Skin epidermis (tissue), 12 donors: ENCODE data around the gene PLA2G1B.
A peak's percentile ranks its signal among the peaks of the same experiment; 100 is the strongest.
"Not testable (repeated sequence)": the region's sequence is repeated elsewhere in the genome, so short reads cannot be mapped to it uniquely, and the experiment has no call there.

Source experiments
- H3K27ac ChIP-seq, 21 experiments: fragments of 200-600 bp; sonication (generic) in 11 of 21; one replicate each; pipeline ENCODE4 v1.5.0; 2020; ENCODE audit warnings: mild to moderate bottlenecking in 3 of 21, inconsistent platforms in 2 of 21, moderate library complexity in 2 of 21
- H3K4me3 ChIP-seq, 7 experiments: fragments of 200-600 bp; sonication (generic) in 2 of 7; one replicate each; pipeline ENCODE4 v1.5.0; 2020; ENCODE audit warnings: inconsistent platforms in 2 of 7, mild to moderate bottlenecking in 2 of 7, moderate library complexity in 1 of 7

PLA2G1B gene

DNA sequence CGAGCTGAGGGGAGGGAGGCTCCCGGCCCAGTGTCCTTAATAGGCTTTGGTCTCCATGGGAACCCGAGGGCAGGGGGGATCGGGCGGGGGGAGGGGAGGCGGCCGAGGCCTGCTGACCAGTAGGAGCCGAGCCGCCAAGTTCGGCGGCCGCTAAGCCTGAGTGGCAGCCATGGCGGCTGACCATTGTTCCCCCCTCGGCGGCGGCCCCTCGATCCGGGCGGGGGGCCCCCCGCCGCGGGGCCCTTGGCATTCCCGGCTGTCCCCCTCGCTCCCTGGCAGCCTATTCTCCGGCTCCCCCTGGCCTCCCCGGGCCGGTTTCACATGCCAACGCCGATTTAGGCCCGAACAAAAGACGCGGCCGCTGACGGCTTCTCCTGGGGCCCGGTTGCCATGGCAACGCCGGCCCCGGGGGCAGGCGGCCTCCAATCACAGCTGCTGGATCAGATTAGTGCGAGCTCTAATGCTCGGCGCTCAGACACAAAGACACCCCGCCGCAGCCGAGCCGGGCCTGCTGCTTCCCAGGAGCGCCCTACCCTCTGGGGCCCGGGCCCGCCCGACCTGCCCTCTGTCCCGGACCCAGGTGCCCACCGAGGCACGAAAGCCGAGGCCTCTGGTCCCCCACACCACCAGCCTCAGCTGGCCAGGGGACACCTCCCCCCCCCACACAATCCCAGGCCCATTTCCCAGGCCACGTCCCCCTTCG is 34.1 kb upstream of the PLA2G1B start:
- peak overlapping the region in 2 of 7 experiments; percentile 16 to 19 for H3K4me3 ChIP-seq

GRCh38 chr12:120359128-120359527 is 31.5 kb upstream of the PLA2G1B start:
- no peak overlapping the region for H3K27ac ChIP-seq

More for the DNA sequence above, 34.1 kb upstream of the PLA2G1B start:
- peak overlapping the region in 4 of 21 experiments; percentile 24 to 77 (median 59) for H3K27ac ChIP-seq

DNA sequence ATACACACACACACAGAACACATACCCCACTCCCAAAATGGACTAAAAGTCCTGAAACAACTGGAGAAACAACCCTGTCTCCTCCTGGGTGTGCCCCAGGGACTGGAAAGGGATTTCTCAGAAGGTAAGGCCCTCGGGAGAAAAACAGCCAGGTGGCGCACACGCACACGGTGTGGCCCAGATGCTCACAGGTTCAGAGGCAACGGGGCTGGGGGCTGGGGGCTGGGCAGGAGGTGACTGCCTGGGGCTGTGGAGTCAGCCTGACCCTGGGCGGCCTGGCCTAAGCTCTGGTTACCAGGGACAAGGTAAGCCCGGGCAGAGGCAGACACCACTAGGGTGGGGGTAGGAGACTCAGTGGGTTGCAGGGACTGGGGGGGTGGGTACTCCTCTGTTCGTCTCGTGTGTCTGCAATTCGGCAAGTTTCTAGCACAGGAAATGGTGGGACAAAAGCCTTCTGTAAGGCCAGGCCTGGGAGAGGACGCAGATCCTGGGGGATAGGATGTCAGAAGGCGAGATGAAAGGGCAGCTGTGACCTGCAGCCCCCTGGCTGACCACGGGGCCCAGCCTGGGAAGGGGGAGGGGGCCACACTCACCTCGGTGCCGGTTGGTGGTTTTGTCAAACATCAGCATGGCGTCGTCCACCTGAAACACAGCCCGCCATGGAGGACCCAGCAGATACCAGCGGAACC is 31.0 kb upstream of the PLA2G1B start:
- H3K27ac ChIP-seq: no peak overlapping the region
- H3K4me3 ChIP-seq: no peak overlapping the region

More at GRCh38 chr12:120359128-120359527, 31.5 kb upstream of the PLA2G1B start:
- H3K4me3 ChIP-seq: no peak overlapping the region

GRCh38 chr12:120357104-120357503 is 29.5 kb upstream of the PLA2G1B start:
- Histone ChIP-seq H3K4me3 (no peak overlapping the region), H3K27ac (no peak overlapping the region)

DNA sequence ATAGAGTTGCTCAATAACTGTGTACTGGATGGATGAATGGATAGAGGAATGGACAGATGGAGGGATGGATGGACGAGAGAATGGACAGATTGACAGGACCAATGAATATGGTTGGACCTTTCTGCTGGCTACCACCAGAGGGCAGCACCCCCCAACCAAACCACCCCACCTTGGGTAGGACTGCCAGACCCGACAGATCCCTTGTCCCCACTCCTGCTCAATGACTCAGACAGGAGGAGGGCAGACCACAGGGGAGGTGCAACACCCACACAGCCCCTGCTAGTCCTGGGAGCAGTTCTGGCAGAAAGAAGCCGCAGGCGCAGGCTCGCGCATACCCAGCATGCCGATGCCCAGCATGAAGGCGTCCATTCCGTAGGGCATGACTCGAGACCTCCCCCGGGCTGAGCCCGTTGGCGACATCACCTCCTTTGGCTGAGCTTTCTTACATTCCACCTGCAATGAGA is 29.0 kb upstream of the PLA2G1B start:
- H3K4me3 ChIP-seq: no peak overlapping the region
- H3K27ac ChIP-seq: no peak overlapping the region

DNA sequence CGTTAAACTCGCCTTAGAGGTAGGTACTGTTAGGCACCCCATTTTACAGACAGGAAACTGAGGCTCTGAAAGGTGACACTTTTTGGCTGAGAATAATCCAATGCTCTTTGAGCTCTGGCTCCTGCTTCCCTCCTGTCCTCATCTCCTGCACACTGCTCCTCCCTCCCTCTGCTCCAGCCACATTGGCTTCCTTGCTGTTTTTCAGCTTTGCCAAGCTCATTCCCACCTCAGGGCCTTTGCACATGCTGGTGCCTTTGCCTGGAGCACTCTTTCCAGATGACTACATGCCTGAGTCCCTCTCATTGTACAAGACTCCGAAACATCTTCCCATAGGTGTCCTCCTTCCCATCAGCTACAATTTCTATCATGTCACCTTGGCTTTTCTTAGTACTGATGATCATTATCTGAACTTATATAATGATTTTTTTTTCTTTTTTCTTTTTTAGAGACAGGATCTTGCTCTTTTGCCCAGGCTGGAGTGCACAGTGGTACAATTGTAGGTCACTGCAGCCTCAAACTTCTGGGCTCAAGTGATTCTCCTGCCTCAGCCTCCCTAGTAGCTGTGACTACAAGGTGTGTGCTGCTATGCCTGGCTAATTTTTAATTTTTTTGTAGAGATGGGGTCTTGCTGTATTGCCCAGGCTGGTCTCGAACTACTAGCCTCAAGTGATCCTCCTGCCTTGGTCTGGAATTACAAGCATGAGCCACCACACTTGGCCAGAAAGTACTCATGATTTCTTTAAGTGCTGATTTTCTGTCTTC is 26.2 kb upstream of the PLA2G1B start:
- Histone ChIP-seq H3K4me3 (no peak overlapping the region), H3K27ac (no peak overlapping the region)

DNA sequence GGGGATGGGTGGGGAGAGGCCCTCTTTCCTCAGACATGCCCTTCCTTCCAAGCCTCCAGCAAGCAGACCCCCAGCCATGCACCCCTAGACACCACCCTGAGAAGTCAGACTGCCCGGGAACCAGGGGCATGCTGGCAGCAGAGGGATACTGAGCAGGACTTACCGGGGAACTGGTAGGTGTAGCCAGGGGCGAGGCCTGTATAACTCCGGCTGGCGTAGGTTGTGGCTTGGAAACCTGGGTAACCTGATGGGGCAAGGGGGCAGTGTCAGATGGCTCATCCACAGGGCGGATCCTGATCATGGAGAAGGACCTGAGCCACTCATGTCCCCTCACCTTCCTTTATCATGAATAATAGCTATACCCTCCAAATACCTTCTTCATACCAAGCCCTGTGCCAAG is 25.6 kb upstream of the PLA2G1B start:
- H3K4me3 ChIP-seq: no peak overlapping the region

DNA sequence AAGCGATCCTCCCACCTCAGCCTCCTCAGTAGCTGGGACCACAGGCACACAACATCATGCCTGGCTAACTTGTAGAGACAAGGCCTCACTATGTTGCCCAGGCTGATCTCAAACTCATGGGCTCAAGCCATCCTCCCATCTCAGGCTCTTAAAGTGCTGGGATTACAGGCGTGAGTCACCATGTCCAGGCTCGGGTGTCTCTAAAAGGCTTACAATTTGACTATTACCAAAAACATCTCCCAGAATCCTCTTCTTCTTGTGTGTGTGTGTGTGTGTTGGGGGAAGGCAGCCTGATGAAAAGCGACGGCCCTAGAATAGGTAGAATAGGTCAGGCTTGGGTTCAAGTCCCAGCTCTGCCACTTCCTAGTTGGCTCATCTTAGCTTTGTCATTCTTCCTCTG is 24.5 kb upstream of the PLA2G1B start:
- Histone ChIP-seq H3K4me3 (no peak overlapping the region), H3K27ac (no peak overlapping the region)

More for the DNA sequence above, 25.6 kb upstream of the PLA2G1B start:
- H3K27ac ChIP-seq: no peak overlapping the region

- H3K27ac ChIP-seq: no peak overlapping the region
- no peak overlapping the region for H3K4me3 ChIP-seq
Measured at GRCh38 chr12:120350576-120351350, 23.2 kb upstream of the PLA2G1B start.

GRCh38 chr12:120347766-120348165 is 20.2 kb upstream of the PLA2G1B start:
- no peak overlapping the region for H3K27ac ChIP-seq
- no peak overlapping the region for H3K4me3 ChIP-seq

GRCh38 chr12:120346681-120347080 is 19.1 kb upstream of the PLA2G1B start:
- Histone ChIP-seq H3K4me3 (no peak overlapping the region), H3K27ac (no peak overlapping the region)

DNA sequence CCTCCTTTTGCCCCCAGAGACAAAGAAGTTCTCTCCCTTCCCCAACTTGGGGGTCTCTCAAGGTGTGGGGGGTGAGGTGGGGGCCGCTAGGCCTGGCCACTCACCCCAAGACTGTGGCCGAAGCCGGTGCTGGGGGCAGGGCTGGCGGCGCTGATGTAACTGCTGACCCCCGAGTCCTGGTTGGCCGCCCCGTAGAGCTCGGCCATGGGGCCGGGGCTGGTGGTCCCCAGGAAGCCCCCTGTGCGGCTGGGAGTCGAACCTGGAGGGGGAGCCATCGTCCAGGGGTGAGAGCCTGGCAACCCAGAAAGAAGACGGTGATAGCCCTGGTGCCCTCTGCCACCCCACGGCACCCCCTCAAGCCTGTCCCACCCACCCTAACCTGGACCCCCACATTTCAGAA is 18.5 kb upstream of the PLA2G1B start:
- H3K27ac ChIP-seq: no peak overlapping the region
- no peak overlapping the region for H3K4me3 ChIP-seq

DNA sequence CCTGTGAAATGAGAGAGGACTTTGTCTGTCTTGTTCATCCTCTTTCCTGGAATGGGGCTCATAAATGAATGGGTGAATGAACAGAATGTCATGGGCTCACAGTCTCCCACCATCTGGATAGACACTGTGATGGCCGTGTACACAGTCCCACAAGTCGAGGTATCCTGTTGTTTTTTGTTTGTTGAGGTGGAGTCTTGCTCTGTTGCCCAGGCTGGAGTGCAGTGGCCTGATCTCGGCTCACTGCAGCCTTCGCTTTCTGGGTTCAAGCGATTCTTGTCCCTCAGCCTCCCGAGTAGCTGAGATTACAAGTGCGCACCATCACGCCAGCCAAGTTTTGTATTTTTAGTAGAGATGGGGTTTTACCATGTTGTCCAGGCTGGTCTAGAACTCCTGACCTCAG is 16.1 kb upstream of the PLA2G1B start:
- no peak overlapping the region for H3K4me3 ChIP-seq
- no peak overlapping the region for H3K27ac ChIP-seq

DNA sequence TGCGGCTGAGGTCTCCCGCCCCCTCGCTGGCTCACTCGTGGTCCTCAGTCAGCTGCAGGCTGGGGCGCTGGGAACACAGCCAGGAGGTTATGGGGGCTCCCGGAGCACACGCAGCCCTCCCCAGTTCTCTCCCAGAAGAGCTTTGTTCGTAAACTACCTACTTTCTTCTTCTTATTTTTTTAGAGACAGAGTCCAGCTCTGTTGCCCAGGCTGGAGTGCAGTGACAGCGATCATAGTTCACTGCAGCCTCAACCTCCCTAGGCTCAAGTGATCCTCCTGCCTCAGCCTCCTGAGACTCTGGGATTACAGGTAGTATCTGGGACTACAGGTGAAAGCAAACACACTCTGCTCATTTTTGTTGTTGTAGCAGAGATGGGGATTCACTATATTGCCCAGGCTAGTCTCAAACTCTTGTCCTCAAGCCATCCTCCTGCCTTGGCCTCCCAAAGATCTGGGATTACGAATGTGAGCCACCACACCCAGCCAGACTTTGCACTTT is 15.5 kb upstream of the PLA2G1B start:
- Histone ChIP-seq H3K27ac (no peak overlapping the region), H3K4me3 (no peak overlapping the region)

DNA sequence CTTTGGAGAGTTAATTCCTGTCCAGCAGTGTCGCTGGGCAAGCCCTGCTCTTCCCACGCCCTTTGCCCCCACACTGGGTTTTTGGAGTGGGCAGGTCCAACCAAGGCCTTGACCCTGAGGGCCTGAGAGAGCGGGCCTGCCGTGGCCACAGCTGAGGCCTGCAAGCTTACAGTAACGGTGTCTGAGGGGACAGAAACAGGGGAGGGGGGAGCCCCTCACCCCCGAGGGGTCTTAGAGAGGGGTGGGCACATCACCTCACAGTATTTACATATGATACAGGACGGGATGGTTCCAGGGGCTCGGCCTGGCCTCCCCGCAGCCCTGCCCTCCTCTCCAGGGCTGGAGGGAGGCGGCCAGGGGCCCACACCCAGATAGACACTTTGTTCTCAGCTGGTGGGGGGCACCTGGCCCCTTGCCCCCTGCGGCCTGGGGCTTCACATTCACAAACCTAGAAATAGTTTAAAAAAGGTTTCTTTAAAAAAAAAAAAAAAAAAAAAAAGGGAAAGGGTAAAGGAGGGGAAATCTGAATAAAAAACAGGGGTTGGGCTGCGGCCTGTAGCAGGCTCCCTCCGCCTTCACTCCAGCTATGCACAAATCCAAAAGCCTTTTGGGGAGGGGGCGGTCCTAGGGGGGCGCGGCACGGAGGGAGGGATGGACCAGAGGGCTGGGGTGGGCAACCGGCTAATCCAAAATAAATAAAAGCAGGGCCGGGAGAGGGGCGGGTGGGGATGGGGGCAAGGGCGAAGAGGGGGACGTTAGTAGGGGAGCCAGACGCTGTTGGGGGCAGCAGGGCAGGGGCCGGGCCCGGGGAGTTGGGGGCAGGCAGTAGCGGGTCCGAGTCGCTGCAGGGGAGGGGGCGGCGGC is 14.8 kb upstream of the PLA2G1B start:
- Histone ChIP-seq H3K4me3 (no peak overlapping the region), H3K27ac (no peak overlapping the region)

DNA sequence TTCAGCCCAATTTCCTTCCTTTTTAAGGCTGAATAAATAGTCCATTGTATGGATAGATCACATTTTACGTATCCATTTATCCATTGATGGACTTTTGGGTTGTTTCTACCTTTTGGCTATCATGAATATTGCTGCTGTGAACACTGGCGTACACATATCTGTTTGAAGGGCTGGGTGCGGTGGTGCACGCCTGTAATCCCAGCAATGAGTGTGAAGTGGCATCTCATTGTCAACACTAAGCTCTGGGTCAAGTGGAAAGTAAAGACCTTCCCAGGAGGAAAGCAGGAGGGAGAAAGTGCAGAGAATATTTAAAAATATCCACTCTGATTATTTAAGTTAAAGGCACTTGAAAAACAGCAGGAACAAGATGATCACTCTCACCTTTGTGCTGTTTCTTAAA is 11.7 kb upstream of the PLA2G1B start:
- Histone ChIP-seq H3K4me3 (no peak overlapping the region), H3K27ac (no peak overlapping the region)

- Histone ChIP-seq H3K27ac (no peak overlapping the region), H3K4me3 (no peak overlapping the region)
Measured at GRCh38 chr12:120337730-120338129, 10.2 kb upstream of the PLA2G1B start.

- not testable (repeated sequence) for H3K4me3 ChIP-seq, H3K27ac ChIP-seq
Measured at GRCh38 chr12:120336392-120336791, 8.8 kb upstream of the PLA2G1B start.

GRCh38 chr12:120335447-120335846 is 7.9 kb upstream of the PLA2G1B start:
- H3K27ac ChIP-seq, H3K4me3 ChIP-seq: not testable (repeated sequence)
